HepG2 (cell line): ENCODE measurements around the gene CEACAM18. TPM values are rescaled to one million over a fixed set of nuclear protein-coding genes. Genes with fewer than 3 reads are reported as not detected.

Experiments
- ATAC-seq: fragments of 200-7000 bp; cut with Tn5 transposase; 3 replicates; pipeline ENCODE4 v1.9.1; 2020; ENCODE audit warnings: mild to moderate bottlenecking, moderate library complexity
- BruUV-seq: library from RNA; stranded (reverse); fragments of 400-500 nt; replicated peaks from 2 replicates; lab custom pipeline; 2021; lab: Mats Ljungman, UMichigan
- CTCF ChIA-PET: fragments of 300-600 bp; formaldehyde crosslinking; extraction: SDS; loops from one replicate; lab custom pipeline; 2021; ENCODE audit warnings: low total read pairs, inconsistent platforms, low intra/inter-chr PET ratio; lab: Yijun Ruan, JAX
- POLR2A ChIA-PET: fragments of 350-600 bp; sonication (Branson Sonifier 250); formaldehyde crosslinking; loops from one replicate; lab custom pipeline; 2020; ENCODE audit warnings: antibody characterized with exemption, inconsistent platforms; lab: Yijun Ruan, JAX
- DNase-seq: peaks from one replicate; pipeline ENCODE4 v3.0.0-alpha.2; 2015; ENCODE audit warnings: low spot score
- FAIRE-seq: peaks from 3 replicates; lab custom pipeline; 2011; peaks lifted over from hg19 to GRCh38; lab: Jason Lieb, UNC
- H2AFZ ChIP-seq: one replicate; pipeline ENCODE4 v1.6.1; 2011; ENCODE audit warnings: low read length, inconsistent platforms
- H3K27ac ChIP-seq: fragments of 300-600 bp; 3 replicates; pipeline ENCODE4 v1.8.0; 2011; ENCODE audit warnings: mixed run types, mild to moderate bottlenecking, mixed read lengths, low read length, inconsistent platforms; ENCODE audit not compliant: insufficient read depth; ENCODE audit errors: extremely low read length
- H3K27me3 ChIP-seq, 2 experiments: fragments of 200-600 bp in 1 of 2; 2 replicates in 1 of 2; 3 replicates in 1 of 2; pipeline versions ENCODE4 v1.6.0 to v1.8.0; 2011; ENCODE audit warnings: low read length in 2 of 2, mild to moderate bottlenecking in 2 of 2, moderate library complexity in 2 of 2, inconsistent platforms in 1 of 2; ENCODE audit not compliant: insufficient read depth in 2 of 2, control insufficient read depth in 1 of 2
- H3K36me3 ChIP-seq, 2 experiments: fragments of 200-600 bp in 1 of 2; replicated peaks in 1 of 2; 2 replicates in 1 of 2; 3 replicates in 1 of 2; pipeline versions ENCODE4 v1.5.1 to v1.8.0; 2011; ENCODE audit warnings: low read length in 2 of 2, inconsistent platforms in 1 of 2; ENCODE audit not compliant: insufficient read depth in 2 of 2, control insufficient read depth in 1 of 2
- H3K4me1 ChIP-seq: 2 replicates; pipeline ENCODE4 v1.5.1; 2012; ENCODE audit warnings: low read length, inconsistent platforms; ENCODE audit not compliant: insufficient read depth
- H3K4me2 ChIP-seq: 2 replicates; pipeline ENCODE4 v1.6.0; 2011; ENCODE audit warnings: low read depth, low read length, inconsistent platforms
- H3K4me3 ChIP-seq, 3 experiments: fragments of 200-600 bp in 1 of 3; sonication (generic), shearing (Covaris generic) in 1 of 3; replicated peaks in 1 of 3; 2 replicates each; pipeline ENCODE4 v1.5.1; 2011 to 2016; ENCODE audit warnings: low read length in 3 of 3, inconsistent platforms in 2 of 3, low read depth in 2 of 3, mild to moderate bottlenecking in 2 of 3, control low read depth in 1 of 3, mixed read lengths in 1 of 3; ENCODE audit not compliant: insufficient read depth in 1 of 3
- H3K79me2 ChIP-seq: one replicate; pipeline ENCODE4 v1.6.1; 2011; ENCODE audit warnings: low read length, inconsistent platforms; ENCODE audit not compliant: insufficient read depth
- H3K9ac ChIP-seq: 2 replicates; pipeline ENCODE4 v1.6.0; 2011; ENCODE audit warnings: mild to moderate bottlenecking, low read depth, low read length, inconsistent platforms; ENCODE audit not compliant: insufficient read depth
- H3K9me3 ChIP-seq: 2 replicates; pipeline ENCODE4 v1.5.1; 2012; ENCODE audit warnings: mild to moderate bottlenecking, low read length
- H4K20me1 ChIP-seq: 2 replicates; pipeline ENCODE4 v1.6.0; 2011; ENCODE audit warnings: inconsistent platforms, mild to moderate bottlenecking, low read length, moderate library complexity; ENCODE audit not compliant: insufficient read depth
- AKNA ChIP-seq: sonication (generic); formaldehyde crosslinking; IDR thresholded peaks from 2 replicates; pipeline ENCODE4 v1.4.0; 2020; ENCODE audit warnings: missing genetic modification reagents, borderline replicate concordance
- GTF2F1 ChIP-seq: fragments of 150-350 bp; IDR thresholded peaks from 2 replicates; pipeline ENCODE4 v1.6.1; 2014; ENCODE audit warnings: low read length
- NR2F6 ChIP-seq, 2 experiments: IDR thresholded peaks; 2 replicates each; pipeline ENCODE4 v1.6.1; 2016; ENCODE audit warnings: antibody characterized with exemption in 1 of 2, mild to moderate bottlenecking in 1 of 2
- SIX1 ChIP-seq: sonication (generic); formaldehyde crosslinking; IDR thresholded peaks from 2 replicates; pipeline ENCODE4 v1.4.0; 2020; ENCODE audit warnings: missing genetic modification reagents, borderline replicate concordance
- SNAPC4 ChIP-seq: sonication (generic); formaldehyde crosslinking; IDR thresholded peaks from 2 replicates; pipeline ENCODE4 v1.4.0; 2020; ENCODE audit warnings: mild to moderate bottlenecking, missing genetic modification reagents
- ZEB1 ChIP-seq: IDR thresholded peaks from 2 replicates; pipeline ENCODE4 v1.6.1; 2012; ENCODE audit warnings: mild to moderate bottlenecking, low read depth, inconsistent platforms; ENCODE audit not compliant: insufficient replicate concordance
- ZNF280D ChIP-seq: sonication (generic); formaldehyde crosslinking; IDR thresholded peaks from 2 replicates; pipeline ENCODE4 v1.5.1; 2020; ENCODE audit warnings: mild to moderate bottlenecking, missing genetic modification reagents
- ZSCAN20 ChIP-seq: sonication (generic); formaldehyde crosslinking; IDR thresholded peaks from 2 replicates; pipeline ENCODE4 v1.4.0; 2020; ENCODE audit warnings: missing genetic modification reagents, mild to moderate bottlenecking, borderline replicate concordance
- WGBS: methylation state at CpG from one replicate; pipeline ENCODE4 v1.1.6; 2017; ENCODE audit warnings: low lambda C conversion rate; 5-methylcytosine and 5-hydroxymethylcytosine counted together
- in situ Hi-C: cut with HindIII; loops from 2 replicates; pipeline ENCODE4 v1.10.0; 2017; ENCODE audit warnings: low pct_unique_long_range_greater_than_20kb; ENCODE audit not compliant: extremely low pct_ligation_motif_present
- intact Hi-C: fragments of 100-400 bp; cut with micrococcal nuclease; formaldehyde crosslinking; loops from one replicate; pipeline ENCODE4 v1.10.0; 2022; ENCODE audit not compliant: unreplicated experiment
- polyA plus RNA-seq, 8 experiments: library from polyadenylated mRNA; depleted of rRNA in 3 of 8; stranded (reverse) in 7 of 8; unstranded in 1 of 8; fragments of >200 nt; fragmentation: Illumina TruSeq in 4 of 8; extraction: Trizol in 4 of 8; gene quantifications; 2 replicates each; pipeline versions ENCODE4 v1.2.1 to v1.2.3, GENCODE V29; 2011 to 2016; ENCODE audit warnings: low read depth in 4 of 8, missing spikeins in 1 of 8, mixed read lengths in 1 of 8; ENCODE audit not compliant: insufficient read depth in 1 of 8
- total RNA-seq, 5 experiments: library from RNA; depleted of rRNA; stranded (reverse); fragments of >200 nt; fragmentation: Illumina TruSeq; extraction: Trizol; gene quantifications; 2 replicates each; pipeline ENCODE4 v1.2.3, GENCODE V29; 2016; ENCODE audit warnings: low read depth in 1 of 5

The CEACAM18 gene
- total and polyA plus RNA-seq, 2 of the 13 experiments (the other 11 are each of a cell fraction or from before 2014, with no cell fraction given): not detected

- DNase-seq: no peak
- Histone ChIP-seq H3K4me2 (no peak overlapping the region), H3K4me1 (no peaks in the 10 kb centered on the region)
- no peak for TF ChIP-seq GTF2F1
- no peak for TF ChIP-seq AKNA
- TF ChIP-seq NR2F6 (IDR thresholded peaks at IDR 0.05): no peak
- TF ChIP-seq NR2F6 (CRISPR knock-in tag; IDR thresholded peaks at IDR 0.05): no peak
- no peak for TF ChIP-seq ZSCAN20 (CRISPR knock-in tag)
- no peak for TF ChIP-seq ZNF280D (CRISPR knock-in tag)
- no peak for TF ChIP-seq ZEB1
- TF ChIP-seq SNAPC4 (CRISPR knock-in tag): no peak
- TF ChIP-seq SIX1 (CRISPR knock-in tag): no peak
- TF ChIP-seq, all 625 proteins: peak for 0
- no peak overlapping the region for H3K27ac ChIP-seq
- H3K9me3 ChIP-seq: no peaks in the 10 kb centered on the region
- no peak overlapping the region for H3K9ac ChIP-seq
- intact Hi-C loops: loop anchor here (2.0 kb wide), 1 partner anchor 41 kb away; no protein-coding TSS in a partner anchor
- in situ Hi-C loops: no loop called here
- 0% methylated on average over 2 of the region's 2 CpGs for WGBS
- no peaks in the 10 kb centered on the region for H3K27me3 ChIP-seq
- no peaks in the 10 kb centered on the region for H3K79me2 ChIP-seq
- ATAC-seq (no peak), FAIRE-seq (no peak)
- H3K4me3 ChIP-seq: no peak overlapping the region
- ChIA-PET POLR2A (no interaction called here), CTCF (no interaction called here)
- H2AFZ ChIP-seq: no peak overlapping the region
- BruUV-seq: no TSS peak
- no peaks in the 10 kb centered on the region for H3K36me3 ChIP-seq
- no peaks in the 10 kb centered on the region for H4K20me1 ChIP-seq
These were observed 43.4 kb downstream of the CEACAM18 start for GRCh38 chr19:51521781-51522180.
